IMR-90 (cell line): ENCODE measurements around the gene ANKRD11. TPM values are rescaled to one million over a fixed set of nuclear protein-coding genes. Genes with fewer than 3 reads are reported as not detected.

Source experiments
- ATAC-seq: fragments of 200-7000 bp; cut with Tn5 transposase; 2 replicates; pipeline ENCODE4 v1.9.1; 2020; ENCODE audit warnings: low read depth, mild to moderate bottlenecking, moderate library complexity
- BruUV-seq: library from RNA; stranded (reverse); fragments of 400-500 nt; replicated peaks from 2 replicates; lab custom pipeline; 2021; lab: Mats Ljungman, UMichigan
- CTCF ChIA-PET: fragments of 300-600 bp; formaldehyde crosslinking; extraction: SDS; loops from one replicate; lab custom pipeline; 2021; ENCODE audit warnings: antibody characterized with exemption; lab: Yijun Ruan, JAX
- POLR2A ChIA-PET: fragments of 300-600 bp; sonication (Branson Sonifier 250); formaldehyde crosslinking; loops from one replicate; lab custom pipeline; 2022; ENCODE audit warnings: antibody characterized with exemption; ENCODE audit not compliant: unreplicated experiment; lab: Charles Lee
- DNase-seq: peaks from one replicate; pipeline ENCODE4 v3.0.0; 2013
- H2AFZ ChIP-seq: replicated peaks from 2 replicates; pipeline ENCODE3; 2013; ENCODE audit warnings: low read length, mild to moderate bottlenecking; ENCODE audit not compliant: poor library complexity
- H2AK5ac ChIP-seq: 2 replicates; pipeline ENCODE4 v1.6.1; 2013; ENCODE audit warnings: low read depth, low read length, inconsistent platforms
- H2AK9ac ChIP-seq: replicated peaks from 2 replicates; pipeline ENCODE3; 2013; ENCODE audit warnings: mild to moderate bottlenecking, low read depth, low read length, moderate library complexity; ENCODE audit not compliant: poor library complexity
- H2BK120ac ChIP-seq: 2 replicates; pipeline ENCODE4 v1.6.1; 2013; ENCODE audit warnings: low read depth, low read length, inconsistent platforms
- H2BK15ac ChIP-seq: 3 replicates; pipeline ENCODE4 v1.6.1; 2013; ENCODE audit warnings: low read depth, low read length, inconsistent platforms
- H2BK20ac ChIP-seq: 2 replicates; pipeline ENCODE4 v1.6.1; 2013; ENCODE audit warnings: low read depth, mild to moderate bottlenecking, inconsistent platforms, low read length, moderate library complexity
- H2BK5ac ChIP-seq: 2 replicates; pipeline ENCODE4 v1.6.1; 2013; ENCODE audit warnings: mild to moderate bottlenecking, low read depth, low read length, inconsistent platforms; ENCODE audit not compliant: poor library complexity, severe bottlenecking
- H3K14ac ChIP-seq: replicated peaks from 2 replicates; pipeline ENCODE4 v1.6.1; 2013; ENCODE audit warnings: low read depth, low read length, inconsistent platforms
- H3K18ac ChIP-seq: 2 replicates; pipeline ENCODE4 v1.6.1; 2013; ENCODE audit warnings: low read depth, low read length, control low read depth
- H3K23ac ChIP-seq: 2 replicates; pipeline ENCODE4 v1.6.1; 2013; ENCODE audit warnings: low read depth, low read length, inconsistent platforms
- H3K27ac ChIP-seq: 2 replicates; pipeline ENCODE4 v1.5.1; 2013; ENCODE audit warnings: mild to moderate bottlenecking, control low read depth, low read length; ENCODE audit not compliant: insufficient read depth
- H3K27me3 ChIP-seq: 2 replicates; pipeline ENCODE4 v1.6.1; 2013; ENCODE audit warnings: low read length; ENCODE audit not compliant: control insufficient read depth, insufficient read depth
- H3K36me3 ChIP-seq: 2 replicates; pipeline ENCODE4 v1.6.1; 2013; ENCODE audit warnings: low read length, mixed read lengths; ENCODE audit not compliant: control insufficient read depth, insufficient read depth
- H3K4ac ChIP-seq: 2 replicates; pipeline ENCODE4 v1.6.1; 2013; ENCODE audit warnings: low read depth, low read length, inconsistent platforms
- H3K4me1 ChIP-seq: 2 replicates; pipeline ENCODE4 v1.6.1; 2013; ENCODE audit warnings: low read length, mixed read lengths; ENCODE audit not compliant: control insufficient read depth, insufficient read depth
- H3K4me2 ChIP-seq: 2 replicates; pipeline ENCODE4 v1.6.1; 2013; ENCODE audit warnings: low read depth, mild to moderate bottlenecking, control low read depth, low read length, moderate library complexity
- H3K4me3 ChIP-seq: 2 replicates; pipeline ENCODE4 v1.5.1; 2013; ENCODE audit warnings: low read depth, mild to moderate bottlenecking, control low read depth, low read length, moderate library complexity; ENCODE audit not compliant: insufficient read depth
- H3K56ac ChIP-seq: 2 replicates; pipeline ENCODE4 v1.6.1; 2013; ENCODE audit warnings: low read length, inconsistent platforms; ENCODE audit not compliant: insufficient read depth; ENCODE audit errors: extremely low read depth
- H3K79me1 ChIP-seq, 2 experiments: 2 replicates each; pipeline ENCODE4 v1.6.1; 2013; ENCODE audit warnings: low read length in 2 of 2, inconsistent platforms in 1 of 2, low read depth in 1 of 2
- H3K9ac ChIP-seq: 2 replicates; pipeline ENCODE4 v1.6.1; 2013; ENCODE audit warnings: low read depth, low read length, control low read depth
- H3K9me1 ChIP-seq: 2 replicates; pipeline ENCODE4 v1.6.1; 2013; ENCODE audit warnings: low read length, inconsistent platforms; ENCODE audit not compliant: insufficient read depth
- H3K9me3 ChIP-seq: 2 replicates; pipeline ENCODE4 v1.6.1; 2013; ENCODE audit warnings: low read length; ENCODE audit not compliant: control insufficient read depth, insufficient read depth
- H4K20me1 ChIP-seq: 2 replicates; pipeline ENCODE4 v1.6.1; 2013; ENCODE audit warnings: low read length, inconsistent platforms; ENCODE audit not compliant: insufficient read depth
- H4K5ac ChIP-seq: 2 replicates; pipeline ENCODE4 v1.6.1; 2013; ENCODE audit warnings: mild to moderate bottlenecking, low read depth, low read length, control low read depth
- H4K8ac ChIP-seq, 2 experiments: 2 replicates each; pipeline ENCODE4 v1.6.1; 2013; ENCODE audit warnings: low read depth in 2 of 2, low read length in 2 of 2, control low read depth in 1 of 2, inconsistent platforms in 1 of 2
- H4K91ac ChIP-seq: 2 replicates; pipeline ENCODE4 v1.6.1; 2013; ENCODE audit warnings: low read depth, low read length, inconsistent platforms; ENCODE audit not compliant: insufficient read depth
- BHLHE40 ChIP-seq: fragments of 150-350 bp; IDR thresholded peaks from 2 replicates; pipeline ENCODE4 v1.6.1; 2016; ENCODE audit warnings: mild to moderate bottlenecking, low read depth, low read length
- CEBPB ChIP-seq: IDR thresholded peaks from 2 replicates; pipeline ENCODE4 v1.6.1; 2012; ENCODE audit warnings: low read depth, low read length, improper control_type of control experiment
- CHD1 ChIP-seq: IDR thresholded peaks from 2 replicates; pipeline ENCODE4 v1.6.1; 2012; ENCODE audit warnings: low read depth, low read length, improper control_type of control experiment
- CTCF ChIP-seq: conservative IDR thresholded peaks from 2 replicates; pipeline ENCODE4 v1.5.1; 2012; ENCODE audit warnings: mild to moderate bottlenecking, low read depth, low read length, improper control_type of control experiment
- ELK1 ChIP-seq: fragments of 150-350 bp; IDR thresholded peaks from 2 replicates; pipeline ENCODE4 v1.6.1; 2016; ENCODE audit warnings: low read depth, mild to moderate bottlenecking, low read length, moderate library complexity, borderline replicate concordance
- FOS ChIP-seq: fragments of 150-350 bp; IDR thresholded peaks from 2 replicates; pipeline ENCODE4 v1.6.1; 2016; ENCODE audit warnings: low read depth, low read length
- MAFK ChIP-seq: IDR thresholded peaks from 2 replicates; pipeline ENCODE4 v1.6.1; 2012; ENCODE audit warnings: low read depth, low read length, improper control_type of control experiment
- MAZ ChIP-seq: IDR thresholded peaks from 2 replicates; pipeline ENCODE4 v1.6.1; 2012; ENCODE audit warnings: low read depth, mild to moderate bottlenecking, low read length, improper control_type of control experiment, moderate library complexity, borderline replicate concordance
- MXI1 ChIP-seq: IDR thresholded peaks from 2 replicates; pipeline ENCODE4 v1.6.1; 2012; ENCODE audit warnings: low read depth, mild to moderate bottlenecking, low read length, moderate library complexity, borderline replicate concordance
- NFE2L2 ChIP-seq: fragments of 150-350 bp; IDR thresholded peaks from 2 replicates; pipeline ENCODE4 v1.6.1; 2016; ENCODE audit warnings: low read depth, mild to moderate bottlenecking, low read length
- POLR2A ChIP-seq: IDR thresholded peaks from 2 replicates; pipeline ENCODE4 v1.6.1; 2012; ENCODE audit warnings: mild to moderate bottlenecking, low read depth, low read length
- RAD21 ChIP-seq: IDR thresholded peaks from 2 replicates; pipeline ENCODE4 v1.6.1; 2012; ENCODE audit warnings: low read length, improper control_type of control experiment
- RCOR1 ChIP-seq: IDR thresholded peaks from 2 replicates; pipeline ENCODE4 v1.6.1; 2012; ENCODE audit warnings: mild to moderate bottlenecking, low read length, improper control_type of control experiment; ENCODE audit not compliant: insufficient replicate concordance
- RFX5 ChIP-seq: IDR thresholded peaks from 2 replicates; pipeline ENCODE4 v1.8.0; 2012; ENCODE audit warnings: low read depth, mild to moderate bottlenecking, low read length, moderate library complexity
- SMC3 ChIP-seq: fragments of 150-350 bp; IDR thresholded peaks from 2 replicates; pipeline ENCODE4 v1.6.1; 2016; ENCODE audit warnings: low read depth, mild to moderate bottlenecking, antibody characterized with exemption, low read length, moderate library complexity
- USF2 ChIP-seq: fragments of 150-350 bp; IDR thresholded peaks from 2 replicates; pipeline ENCODE4 v1.6.1; 2017; ENCODE audit warnings: mild to moderate bottlenecking, antibody characterized with exemption, low read length, low read depth
- WGBS, 2 experiments: methylation state at CpG; one replicate each; pipeline versions ENCODE4 v1.1.5 to v1.1.7; 2013; ENCODE audit warnings: missing lambda C conversion rate in 2 of 2; ENCODE audit not compliant: insufficient read length in 1 of 2; ENCODE audit errors: extremely low coverage in 2 of 2; 5-methylcytosine and 5-hydroxymethylcytosine counted together
- dilution Hi-C: fragments of 300-500 bp; cut with HindIII; formaldehyde crosslinking; loops from one replicate; pipeline ENCODE4 v1.14.3; 2018; ENCODE audit warnings: low sequenced_read_pairs; ENCODE audit not compliant: unreplicated experiment
- in situ Hi-C: fragments of 300-500 bp; cut with MboI; formaldehyde crosslinking; loops from 3 replicates; pipeline ENCODE4 v1.14.3; 2019; ENCODE audit warnings: low sequenced_read_pairs, inconsistent platforms, mixed read lengths
- intact Hi-C: fragments of 100-400 bp; cut with micrococcal nuclease; formaldehyde crosslinking; loops from 2 replicates; pipeline ENCODE4 v1.10.0; 2022
- polyA plus RNA-seq, 3 experiments: library from polyadenylated mRNA; depleted of rRNA; stranded (reverse); fragments of >200 nt; gene quantifications; 2 replicates each; pipeline ENCODE4 v1.2.3, GENCODE V29; 2012; ENCODE audit warnings: low replicate concordance in 1 of 3
- total RNA-seq: library from RNA; depleted of rRNA; stranded (reverse); fragments of >200 nt; gene quantifications from 2 replicates; pipeline ENCODE4 v1.2.3, GENCODE V29; 2012

ANKRD11 gene
- total and polyA plus RNA-seq, 2 of the 4 experiments (the other 2 are of a cell fraction) = 46.8 to 71.9 TPM

- TF ChIP-seq CTCF = no peak
- no peak for TF ChIP-seq MXI1
- no peak for TF ChIP-seq POLR2A
- no peak for TF ChIP-seq NFE2L2
- TF ChIP-seq RAD21 = no peak
- no peak for TF ChIP-seq ELK1
- TF ChIP-seq RCOR1 = no peak
- no peak for TF ChIP-seq SMC3
- no peak for TF ChIP-seq BHLHE40
- no peak for TF ChIP-seq CEBPB
- TF ChIP-seq MAZ = no peak
- no peak for TF ChIP-seq CHD1
- TF ChIP-seq USF2 = no peak
- no peak for TF ChIP-seq RFX5
- no peak for TF ChIP-seq MAFK
- TF ChIP-seq FOS = no peak
- Histone ChIP-seq H3K4me1 (peaks cover 29% of the 10 kb centered on the region), H3K9ac (no peak overlapping the region), H2AFZ (no peak overlapping the region), H2BK120ac (no peak overlapping the region), H3K56ac (no peak overlapping the region), H2BK20ac (no peak overlapping the region), H4K20me1 (peaks cover 99% of the 10 kb centered on the region), H3K36me3 (no peaks in the 10 kb centered on the region), H3K9me3 (no peaks in the 10 kb centered on the region), H2AK9ac (no peak overlapping the region), H4K5ac (no peak overlapping the region), H2AK5ac (no peak overlapping the region), H3K23ac (no peak overlapping the region), H3K27me3 (no peaks in the 10 kb centered on the region), H3K14ac (no peak overlapping the region), H3K18ac (no peak overlapping the region), H3K4me2 (no peak overlapping the region), H3K9me1 (peaks cover 61% of the 10 kb centered on the region), H3K27ac (no peak overlapping the region), H4K91ac (no peak overlapping the region), H2BK5ac (no peak overlapping the region), H2BK15ac (no peak overlapping the region), H3K4ac (no peak overlapping the region), H3K79me1 (peaks cover 0 to 75% of the 10 kb centered on the region in 2 experiments; a peak in 2 of 4 replicates), H3K4me3 (no peak overlapping the region), H4K8ac (no peak overlapping the region)
- no peak for DNase-seq
- intact Hi-C loops (no loop called here), dilution Hi-C loops (no loop called here), in situ Hi-C loops (no loop called here)
- no peak for ATAC-seq
- ChIA-PET POLR2A (no interaction called here), CTCF (no interaction called here)
- BruUV-seq = no TSS peak
- WGBS, 2 experiments = 100% methylated on average over 1 of the region's 5 CpGs; no CpG with 5 or more reads in 1 of the 2 experiments
Measured at GRCh38 chr16:89476379-89476778, 14.0 kb downstream of the ANKRD11 start.
